ENCODE results near the gene SDF4.

SDF4 gene

DNA sequence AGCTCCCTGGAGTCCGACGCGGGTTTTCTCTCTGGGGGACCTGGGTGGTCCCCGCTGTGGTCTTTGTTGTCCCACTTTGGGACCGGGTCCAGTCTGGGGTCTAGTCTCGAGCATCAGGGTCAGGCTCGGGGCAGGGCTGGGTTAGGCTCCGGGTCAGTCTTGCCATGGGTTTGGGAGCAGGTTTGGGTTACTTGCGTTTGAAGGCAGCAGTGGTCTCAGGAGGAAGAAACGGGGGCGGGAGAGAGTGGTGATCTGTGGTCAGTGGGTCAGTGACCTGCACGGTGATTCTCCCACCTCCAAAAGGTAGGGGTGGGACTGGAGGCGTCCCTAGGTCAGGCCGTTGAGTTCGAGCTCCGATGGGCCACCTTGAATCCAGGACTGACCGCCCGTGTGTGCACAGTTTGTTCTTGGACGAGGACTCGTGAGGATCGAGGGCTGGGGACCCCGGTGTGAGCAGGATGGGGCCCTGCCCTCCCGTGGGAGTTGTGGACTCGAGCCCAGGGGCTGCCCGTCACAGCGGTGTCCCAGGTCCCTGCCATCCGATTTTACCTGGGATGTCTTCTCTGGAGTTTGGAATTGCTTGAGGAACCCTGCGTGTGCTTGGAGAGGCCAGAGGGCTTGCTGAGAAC, 2.5 kb upstream of the SDF4 start:
- in situ Hi-C loops (cut with MboI; ENCODE audit: low sequenced_read_pairs) = no loop called here
- no peak overlapping the region for H3K4me3 ChIP-seq

DNA sequence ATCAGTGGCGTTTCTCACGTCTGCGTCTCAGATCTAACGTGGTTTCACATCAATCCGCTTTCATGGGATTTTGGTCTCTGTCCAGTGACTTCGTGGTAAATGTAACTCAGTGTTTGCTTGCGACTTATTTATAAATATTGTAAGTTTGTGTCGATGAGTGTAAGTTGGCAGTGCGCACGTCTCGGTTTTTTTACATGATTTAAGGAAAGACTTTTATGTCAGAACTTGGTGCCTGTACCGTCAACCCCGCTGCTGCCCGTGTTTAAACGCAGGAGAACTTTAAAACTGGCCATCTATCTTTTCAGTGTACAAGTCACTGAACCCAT, 1.7 kb upstream of the SDF4 start:
- Histone ChIP-seq H3K4me1 (peaks cover 3% of the 10 kb centered on the region; the same call in 1 of the 2 replicates), H3K9me3 (no peaks in the 10 kb centered on the region)
- in situ Hi-C loops (cut with MboI; ENCODE audit: low sequenced_read_pairs) = no loop called here

More for the DNA sequence above, 2.5 kb upstream of the SDF4 start:
- no peaks in the 10 kb centered on the region for H3K9me3 ChIP-seq
- H3K36me3 ChIP-seq (replicated peaks) = peaks cover 4% of the 10 kb centered on the region
- no peak for DNase-seq (ENCODE audit: low spot score in 2 of 2)
- H3K27me3 ChIP-seq (ENCODE audit: low read depth) = no peaks in the 10 kb centered on the region
- peaks cover 3% of the 10 kb centered on the region; the same call in 1 of the 2 replicates for H3K4me1 ChIP-seq

GRCh38 chr1:1232796-1233566, 1.2 kb upstream of the SDF4 start:
- in situ Hi-C loops (cut with MboI; ENCODE audit: low sequenced_read_pairs) = no loop called here
- H3K4me1 ChIP-seq = peaks cover 3% of the 10 kb centered on the region; the same call in 1 of the 2 replicates
- H3K36me3 ChIP-seq (replicated peaks) = peaks cover 17% of the 10 kb centered on the region
- no peaks in the 10 kb centered on the region for H3K27me3 ChIP-seq (ENCODE audit: low read depth)
- H3K4me3 ChIP-seq = no peak overlapping the region
- no peak for DNase-seq (ENCODE audit: low spot score in 2 of 2)
- no peaks in the 10 kb centered on the region for H3K9me3 ChIP-seq

More for the DNA sequence above, 1.7 kb upstream of the SDF4 start:
- H3K27me3 ChIP-seq (ENCODE audit: low read depth) = no peaks in the 10 kb centered on the region
- peaks cover 12% of the 10 kb centered on the region for H3K36me3 ChIP-seq (replicated peaks)
- no peak overlapping the region for H3K4me3 ChIP-seq
- no peak for DNase-seq (ENCODE audit: low spot score in 2 of 2)

- no peak for DNase-seq (ENCODE audit: low spot score in 2 of 2)
- in situ Hi-C loops (cut with MboI; ENCODE audit: low sequenced_read_pairs) = no loop called here
- H3K36me3 ChIP-seq (replicated peaks) = peaks cover 23% of the 10 kb centered on the region
- H3K27me3 ChIP-seq (ENCODE audit: low read depth) = no peaks in the 10 kb centered on the region
- H3K9me3 ChIP-seq = no peaks in the 10 kb centered on the region
- H3K4me1 ChIP-seq = peaks cover 3% of the 10 kb centered on the region; the same call in 1 of the 2 replicates
- peak within 1 kb of the TSS; percentile 89 for H3K4me3 ChIP-seq
Observed at GRCh38 chr1:1232208-1232795, 501 bp upstream of the SDF4 start, which contains the start of gene B3GALT6. B3GALT6 (plus strand) TSS chr1:1232237; CDS start chr1:1232279, 42 bp downstream.

DNA sequence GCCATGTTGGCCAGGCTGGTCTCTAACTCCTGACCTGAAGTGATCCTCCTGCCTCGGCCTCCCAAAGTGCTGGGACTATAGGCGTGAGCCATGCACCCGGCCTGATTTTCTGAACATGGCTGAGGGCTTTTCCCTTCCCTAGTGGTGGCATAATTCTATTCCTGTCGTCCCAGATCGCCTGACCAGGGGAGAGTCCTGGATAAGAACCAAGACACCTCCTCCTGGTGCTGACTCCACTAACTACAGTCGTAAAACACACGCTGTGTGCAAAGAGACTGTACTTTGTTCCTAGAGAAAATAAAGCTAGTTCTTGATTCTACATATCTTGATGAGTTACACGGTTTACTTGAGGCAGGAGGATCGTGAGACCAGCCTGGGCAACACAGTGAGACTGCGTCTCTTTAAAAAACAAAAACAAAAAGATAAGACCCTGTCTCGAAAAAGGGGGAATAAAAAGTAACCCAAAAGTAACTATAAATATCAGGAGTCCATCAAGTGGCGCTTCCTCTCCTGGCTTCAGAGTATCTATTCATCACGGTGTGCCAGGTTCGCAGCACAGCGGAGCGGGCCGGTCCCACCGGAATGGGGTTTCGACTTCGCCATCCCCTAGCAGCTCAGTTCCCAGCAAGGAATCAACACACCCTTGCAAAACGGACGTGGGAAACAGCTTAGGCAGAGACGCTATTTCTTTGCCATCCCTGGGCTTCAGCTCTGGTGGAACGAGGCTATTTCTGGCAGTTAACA, 973 bp downstream of the SDF4 start:
- Histone ChIP-seq H3K4me3 (peak overlapping the region; percentile 89), H3K36me3 (replicated peaks) (peaks cover 25% of the 10 kb centered on the region), H3K4me1 (peaks cover 3% of the 10 kb centered on the region; the same call in 1 of the 2 replicates), H3K9me3 (no peaks in the 10 kb centered on the region), H3K27me3 (ENCODE audit: low read depth) (no peaks in the 10 kb centered on the region)
- DNase-seq (ENCODE audit: low spot score in 2 of 2) = peak; percentile 16 to 43
- in situ Hi-C loops (cut with MboI; ENCODE audit: low sequenced_read_pairs) = no loop called here

GRCh38 chr1:1229770-1230169, 2.0 kb downstream of the SDF4 start:
- Histone ChIP-seq H3K4me3 (0 out of 2 replicates have a peak overlapping the region, but pooled peaks have one; percentile 3), H3K9me3 (no peaks in the 10 kb centered on the region), H3K27me3 (ENCODE audit: low read depth) (no peaks in the 10 kb centered on the region), H3K36me3 (replicated peaks) (peaks cover 34% of the 10 kb centered on the region), H3K4me1 (peaks cover 3% of the 10 kb centered on the region; the same call in 1 of the 2 replicates)
- DNase-seq (ENCODE audit: low spot score in 2 of 2) = no peak
- in situ Hi-C loops (cut with MboI; ENCODE audit: low sequenced_read_pairs) = no loop called here

- in situ Hi-C loops (cut with MboI; ENCODE audit: low sequenced_read_pairs) = no loop called here
- no peak for DNase-seq (ENCODE audit: low spot score in 2 of 2)
- H3K36me3 ChIP-seq (replicated peaks) = peaks cover 34% of the 10 kb centered on the region
- no peaks in the 10 kb centered on the region for H3K27me3 ChIP-seq (ENCODE audit: low read depth)
- no peaks in the 10 kb centered on the region for H3K9me3 ChIP-seq
- H3K4me1 ChIP-seq = peaks cover 3% of the 10 kb centered on the region; the same call in 1 of the 2 replicates
- no peak overlapping the region for H3K4me3 ChIP-seq
Observed at GRCh38 chr1:1228596-1229321, 3.0 kb downstream of the SDF4 start.

DNA sequence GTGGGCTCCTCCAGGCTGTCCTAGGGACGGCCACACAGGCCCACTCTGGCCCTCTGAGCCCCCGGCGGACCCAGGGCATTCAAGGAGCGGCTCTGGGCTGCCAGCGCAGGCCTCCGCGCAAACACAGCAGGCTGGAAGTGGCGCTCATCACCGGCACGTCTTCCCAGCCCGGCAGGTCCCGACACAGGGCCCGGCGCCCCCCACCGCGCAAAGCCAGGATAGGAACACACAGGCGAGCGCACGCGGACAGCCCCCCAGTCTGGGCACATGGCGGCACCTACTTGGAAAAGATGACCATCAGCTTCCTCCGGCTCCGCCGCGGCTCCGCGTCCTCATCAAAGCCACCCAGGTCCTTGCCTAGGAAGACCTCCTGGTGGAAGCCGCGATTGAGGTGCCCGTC, 3.6 kb downstream of the SDF4 start:
- Histone ChIP-seq H3K4me1 (peaks cover 3% of the 10 kb centered on the region; the same call in 1 of the 2 replicates), H3K27me3 (ENCODE audit: low read depth) (no peaks in the 10 kb centered on the region), H3K9me3 (no peaks in the 10 kb centered on the region), H3K36me3 (replicated peaks) (peaks cover 36% of the 10 kb centered on the region), H3K4me3 (no peak overlapping the region)
- in situ Hi-C loops (cut with MboI; ENCODE audit: low sequenced_read_pairs) = no loop called here
- DNase-seq (ENCODE audit: low spot score in 2 of 2) = no peak

- in situ Hi-C loops (cut with MboI; ENCODE audit: low sequenced_read_pairs) = no loop called here
- Histone ChIP-seq H3K4me3 (no peak overlapping the region), H3K27me3 (ENCODE audit: low read depth) (no peaks in the 10 kb centered on the region), H3K36me3 (replicated peaks) (peaks cover 44% of the 10 kb centered on the region), H3K4me1 (no peaks in the 10 kb centered on the region), H3K9me3 (no peaks in the 10 kb centered on the region)
- no peak for DNase-seq (ENCODE audit: low spot score in 2 of 2)
Observed at GRCh38 chr1:1227386-1227785, 4.4 kb downstream of the SDF4 start.

DNA sequence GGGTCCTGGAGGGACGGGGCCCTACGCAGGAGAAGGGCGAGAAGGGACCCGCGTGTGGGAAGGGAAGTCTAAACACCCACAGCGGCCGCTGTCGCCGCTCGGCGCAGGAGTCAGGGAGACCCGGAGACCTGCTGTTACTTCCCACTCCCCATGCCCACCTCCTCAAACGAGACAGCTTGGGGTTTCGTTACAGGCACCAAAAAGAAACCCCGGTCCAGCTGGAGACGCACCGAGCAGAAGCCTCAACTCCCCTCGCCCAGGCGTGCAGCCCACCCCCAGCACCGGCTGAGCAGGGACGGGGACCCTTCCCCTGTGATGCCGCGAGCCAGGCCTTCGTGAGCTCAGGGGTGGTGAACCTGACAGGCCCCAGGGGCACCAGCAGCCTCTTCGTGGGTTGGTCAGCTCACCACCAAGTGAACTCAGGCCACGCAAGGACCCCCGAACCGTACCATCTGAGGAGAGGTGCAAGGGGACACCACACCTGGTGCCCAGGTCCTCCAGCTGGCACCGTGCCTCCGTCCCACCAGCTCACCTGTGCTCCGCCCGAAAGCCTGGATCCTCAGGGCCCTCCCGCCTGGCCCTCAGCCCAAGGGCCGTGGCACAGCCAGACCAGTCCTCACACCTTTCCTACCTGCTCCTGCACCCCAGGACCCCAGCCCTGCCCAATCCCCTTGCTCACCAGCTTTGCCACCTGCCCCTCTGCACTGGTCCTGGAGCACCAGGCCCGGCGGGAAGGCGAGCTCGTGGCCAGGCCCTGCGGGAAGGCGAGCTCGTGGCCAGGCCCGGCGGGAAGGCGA, 5.0 kb downstream of the SDF4 start:
- no peaks in the 10 kb centered on the region for H3K4me1 ChIP-seq
- H3K36me3 ChIP-seq (replicated peaks) = peaks cover 48% of the 10 kb centered on the region
- H3K4me3 ChIP-seq = no peak overlapping the region
- H3K27me3 ChIP-seq (ENCODE audit: low read depth) = no peaks in the 10 kb centered on the region
- DNase-seq (ENCODE audit: low spot score in 2 of 2) = no peak
- in situ Hi-C loops (cut with MboI; ENCODE audit: low sequenced_read_pairs) = no loop called here
- no peaks in the 10 kb centered on the region for H3K9me3 ChIP-seq

DNA sequence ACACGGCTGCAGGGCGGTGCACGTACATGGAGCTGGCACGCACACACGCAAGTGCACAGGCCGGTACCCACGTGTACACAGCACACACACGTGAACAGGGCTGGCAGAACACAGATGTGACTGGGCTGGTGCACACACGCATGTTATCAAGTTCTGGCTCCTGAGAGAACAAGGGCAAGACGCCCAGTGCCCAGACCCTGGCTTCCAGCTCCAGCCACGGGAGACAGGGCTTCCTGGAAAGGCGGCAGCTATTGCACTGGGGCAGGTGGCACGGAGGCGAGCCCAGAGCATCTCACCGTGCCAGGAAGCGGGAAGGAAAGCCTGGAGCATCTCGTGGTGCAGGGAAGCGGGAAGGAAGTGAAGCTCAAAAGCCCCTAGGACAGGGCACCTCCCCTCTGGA, 5.9 kb downstream of the SDF4 start:
- DNase-seq (ENCODE audit: low spot score in 2 of 2) = no peak
- in situ Hi-C loops (cut with MboI; ENCODE audit: low sequenced_read_pairs) = no loop called here
- Histone ChIP-seq H3K27me3 (ENCODE audit: low read depth) (no peaks in the 10 kb centered on the region), H3K4me3 (no peak overlapping the region), H3K4me1 (no peaks in the 10 kb centered on the region), H3K36me3 (replicated peaks) (peaks cover 48% of the 10 kb centered on the region), H3K9me3 (no peaks in the 10 kb centered on the region)

DNA sequence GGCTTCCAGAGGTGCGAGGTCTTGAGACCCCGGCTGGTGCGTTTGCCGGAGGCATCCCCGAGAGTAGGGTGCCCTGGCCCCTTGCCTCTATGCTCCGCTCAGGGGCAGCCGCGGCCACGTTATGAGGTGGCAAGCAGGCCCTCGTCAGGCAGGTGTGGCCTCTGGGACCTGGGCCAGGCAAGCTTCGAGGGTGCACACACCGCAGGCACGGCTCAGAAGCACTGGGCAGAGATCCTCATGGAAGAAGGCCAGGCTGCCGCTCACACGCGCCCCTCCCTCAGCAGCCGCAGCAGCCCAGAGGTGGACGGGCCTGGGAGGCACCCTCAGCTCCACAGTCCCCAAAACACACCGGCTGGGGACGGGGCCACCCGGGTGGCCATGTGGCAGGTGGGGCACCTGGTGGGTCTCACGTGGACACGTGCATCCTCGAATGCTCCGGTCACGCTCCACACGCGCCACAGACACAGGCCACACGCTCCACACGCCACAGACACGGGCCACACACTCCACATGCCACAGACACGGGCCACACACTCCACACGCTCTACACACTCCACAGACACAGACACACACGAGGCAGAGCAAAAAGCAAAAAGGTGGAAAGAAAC, 6.5 kb downstream of the SDF4 start:
- Histone ChIP-seq H3K36me3 (replicated peaks) (peaks cover 49% of the 10 kb centered on the region), H3K27me3 (ENCODE audit: low read depth) (no peaks in the 10 kb centered on the region), H3K4me1 (no peaks in the 10 kb centered on the region), H3K4me3 (no peak overlapping the region), H3K9me3 (no peaks in the 10 kb centered on the region)
- in situ Hi-C loops (cut with MboI; ENCODE audit: low sequenced_read_pairs) = no loop called here
- no peak for DNase-seq (ENCODE audit: low spot score in 2 of 2)

Measured in HAP-1 (cell line).